K562 (cell line): ENCODE data around the gene PTPRE. TPM values are rescaled to one million over a fixed set of nuclear protein-coding genes. Genes with fewer than 3 reads are reported as not detected.

Experiments
- ATAC-seq: fragments of 200-7000 bp; cut with Tn5 transposase; 3 replicates; pipeline ENCODE4 v1.9.1; 2020; ENCODE audit warnings: moderate library complexity
- BruUV-seq: library from RNA; stranded (reverse); fragments of 400-500 nt; replicated peaks from 2 replicates; lab custom pipeline; 2021; lab: Mats Ljungman, UMichigan
- CTCF ChIA-PET: fragments of 300-600 bp; formaldehyde crosslinking; extraction: SDS; loops from one replicate; lab custom pipeline; 2021; ENCODE audit warnings: low intra/inter-chr PET ratio; lab: Yijun Ruan, JAX
- POLR2A ChIA-PET: fragments of 300-600, 350-650 bp; sonication (Branson Sonifier 250); formaldehyde crosslinking; extraction: SDS; loops from one replicate; lab custom pipeline; 2021; ENCODE audit warnings: antibody characterized with exemption, inconsistent platforms; lab: Yijun Ruan, JAX
- DNase-seq, 4 experiments: peaks; one replicate each; pipeline versions ENCODE4 v3.0.0 to v3.0.0-alpha.2; 2011 to 2018; ENCODE audit warnings: low spot score in 3 of 4, mixed read lengths in 3 of 4; ENCODE audit errors: extremely low read depth in 1 of 4
- FAIRE-seq: peaks from 2 replicates; lab custom pipeline; 2011; peaks lifted over from hg19 to GRCh38; lab: Jason Lieb, UNC
- H2AFZ ChIP-seq: 2 replicates; pipeline ENCODE4 v1.6.0; 2011; ENCODE audit warnings: low read depth, low read length, control low read depth, inconsistent platforms
- H3K27ac ChIP-seq: fragments of 200-600 bp; 3 replicates; pipeline ENCODE4 v1.8.0; 2011; ENCODE audit warnings: low read depth, mild to moderate bottlenecking, control low read depth, inconsistent platforms, low read length, moderate library complexity, mixed read lengths; ENCODE audit errors: extremely low read depth
- H3K27me3 ChIP-seq, 2 experiments: fragments of 300-600 bp in 1 of 2; 2 replicates in 1 of 2; 3 replicates in 1 of 2; pipeline versions ENCODE4 v1.6.0 to v1.8.0; 2011; ENCODE audit warnings: inconsistent platforms in 2 of 2, low read length in 2 of 2, mild to moderate bottlenecking in 1 of 2, mixed read lengths in 1 of 2, moderate library complexity in 1 of 2; ENCODE audit not compliant: control insufficient read depth in 2 of 2, insufficient read depth in 2 of 2
- H3K36me3 ChIP-seq: fragments of 300-600 bp; 3 replicates; pipeline ENCODE4 v1.8.0; 2011; ENCODE audit warnings: mild to moderate bottlenecking, low read length, inconsistent platforms; ENCODE audit not compliant: control insufficient read depth, insufficient read depth
- H3K4me1 ChIP-seq, 2 experiments: fragments of 200-600 bp in 1 of 2; replicated peaks in 1 of 2; 2 replicates in 1 of 2; 3 replicates in 1 of 2; pipeline versions ENCODE4 v1.5.1 to v1.8.0; 2011; ENCODE audit warnings: inconsistent platforms in 2 of 2, low read length in 2 of 2, mild to moderate bottlenecking in 1 of 2, mixed read lengths in 1 of 2, moderate library complexity in 1 of 2; ENCODE audit not compliant: control insufficient read depth in 2 of 2, insufficient read depth in 2 of 2
- H3K4me2 ChIP-seq: 2 replicates; pipeline ENCODE4 v1.6.1; 2011; ENCODE audit warnings: low read length, control low read depth, inconsistent platforms, mixed read lengths; ENCODE audit not compliant: insufficient read depth
- H3K4me3 ChIP-seq: fragments of 200-600 bp; sonication (generic), shearing (Covaris generic); 2 replicates; pipeline ENCODE4 v1.5.1; 2016; ENCODE audit warnings: control low read depth, inconsistent platforms
- H3K79me2 ChIP-seq: fragments of 200-600 bp; 3 replicates; pipeline ENCODE4 v1.8.0; 2011; ENCODE audit warnings: low read length, inconsistent platforms; ENCODE audit not compliant: control insufficient read depth, insufficient read depth
- H3K9ac ChIP-seq, 2 experiments: 2 replicates each; pipeline versions ENCODE4 v1.6.0 to v1.6.1; 2011; ENCODE audit warnings: low read depth in 2 of 2, low read length in 2 of 2, control low read depth in 1 of 2, inconsistent platforms in 1 of 2, mild to moderate bottlenecking in 1 of 2, mixed read lengths in 1 of 2; ENCODE audit not compliant: insufficient read depth in 1 of 2
- H3K9me1 ChIP-seq: one replicate; pipeline ENCODE4 v1.6.0; 2011; ENCODE audit warnings: inconsistent platforms, mild to moderate bottlenecking, low read length, moderate library complexity; ENCODE audit not compliant: control insufficient read depth, insufficient read depth
- H3K9me3 ChIP-seq: replicated peaks from 2 replicates; pipeline ENCODE4 v1.5.1; 2011; ENCODE audit warnings: low read depth, low read length, inconsistent platforms; ENCODE audit not compliant: control insufficient read depth, insufficient read depth
- H4K20me1 ChIP-seq: replicated peaks from 2 replicates; pipeline ENCODE4 v1.6.1; 2011; ENCODE audit warnings: low read length, inconsistent platforms, mixed read lengths; ENCODE audit not compliant: control insufficient read depth, insufficient read depth
- ARID1B ChIP-seq: fragments of 450-650 bp; IDR thresholded peaks from 2 replicates; pipeline ENCODE4 v1.6.1; 2016; ENCODE audit warnings: antibody characterized with exemption, mild to moderate bottlenecking, inconsistent platforms
- C11orf30 ChIP-seq: fragments of 450-650 bp; IDR thresholded peaks from 2 replicates; pipeline ENCODE4 v1.6.1; 2016; ENCODE audit warnings: low read depth, mild to moderate bottlenecking
- CHD1 ChIP-seq: fragments of 200-600 bp; sonication (generic); IDR thresholded peaks from one replicate; pipeline ENCODE4 v1.6.1; 2012; ENCODE audit warnings: mild to moderate bottlenecking, moderate library complexity, low read length, inconsistent platforms
- DDX20 ChIP-seq: fragments of 450-650 bp; IDR thresholded peaks from 2 replicates; pipeline ENCODE4 v1.6.1; 2016; ENCODE audit warnings: missing genetic modification characterization, low read depth, mild to moderate bottlenecking, missing compliant biosample characterization, moderate library complexity
- E2F6 ChIP-seq, 2 experiments: IDR thresholded peaks; 2 replicates each; pipeline ENCODE4 v1.6.1; 2011; ENCODE audit warnings: borderline replicate concordance in 1 of 2, control low read depth in 1 of 2, low read depth in 1 of 2, low read length in 1 of 2, mild to moderate bottlenecking in 1 of 2, mixed read lengths in 1 of 2, moderate library complexity in 1 of 2; ENCODE audit not compliant: insufficient read depth in 1 of 2, insufficient read length in 1 of 2, poor library complexity in 1 of 2, severe bottlenecking in 1 of 2; ENCODE audit errors: extremely low read depth in 1 of 2
- E2F8 ChIP-seq: fragments of 450-650 bp; IDR thresholded peaks from 2 replicates; pipeline ENCODE4 v1.7.1; 2018; ENCODE audit warnings: mild to moderate bottlenecking, low read depth; ENCODE audit not compliant: partially characterized antibody
- EP400 ChIP-seq: fragments of 450-650 bp; IDR thresholded peaks from 2 replicates; pipeline ENCODE4 v1.6.1; 2017; ENCODE audit warnings: antibody characterized with exemption, mild to moderate bottlenecking, moderate library complexity
- MBD1 ChIP-seq: fragments of 250-450 bp; sonication (Bioruptor Pico); IDR thresholded peaks from 2 replicates; pipeline ENCODE4 v1.8.0; 2022; ENCODE audit warnings: inconsistent platforms
- RAD21 ChIP-seq, 2 experiments: fragments of 250-450 bp in 1 of 2; fragments of 450-650 bp in 1 of 2; sonication (Bioruptor Pico) in 1 of 2; formaldehyde crosslinking in 1 of 2; IDR thresholded peaks in 1 of 2; conservative IDR thresholded peaks in 1 of 2; 2 replicates each; pipeline versions ENCODE4 v1.4.0 to v1.8.0; 2020 to 2022; ENCODE audit warnings: mild to moderate bottlenecking in 2 of 2, moderate library complexity in 1 of 2
- RHOXF2B ChIP-seq: fragments of 250-450 bp; sonication (Bioruptor Pico); conservative IDR thresholded peaks from 2 replicates; pipeline ENCODE4 v1.5.1; 2021
- SMAD2 ChIP-seq: fragments of 150-350 bp; IDR thresholded peaks from 2 replicates; pipeline ENCODE4 v1.6.1; 2014; ENCODE audit warnings: low read depth, mild to moderate bottlenecking, low read length
- SUPT5H ChIP-seq: fragments of 450-650 bp; IDR thresholded peaks from 2 replicates; pipeline ENCODE4 v1.6.1; 2016
- TAL1 ChIP-seq: fragments of 450-650 bp; IDR thresholded peaks from 2 replicates; pipeline ENCODE4 v1.6.1; 2016; ENCODE audit warnings: mild to moderate bottlenecking
- TEAD1 ChIP-seq, 2 experiments: fragments of 450-650 bp in 1 of 2; sonication (generic) in 1 of 2; formaldehyde crosslinking; IDR thresholded peaks; 2 replicates each; pipeline versions ENCODE4 v1.4.0 to v1.8.0; 2020 to 2022; ENCODE audit warnings: mild to moderate bottlenecking in 2 of 2, missing genetic modification reagents in 1 of 2
- VEZF1 ChIP-seq: fragments of 200-800 bp; sonication (Bioruptor generic); IDR thresholded peaks from 2 replicates; pipeline ENCODE4 v1.6.1; 2017; ENCODE audit warnings: missing genetic modification characterization, missing compliant biosample characterization
- ZNF232 ChIP-seq: sonication (generic); formaldehyde crosslinking; IDR thresholded peaks from 2 replicates; pipeline ENCODE4 v1.8.0; 2022; ENCODE audit warnings: mild to moderate bottlenecking, missing genetic modification reagents
- WGBS: fragments of 100-300 bp; shearing (Covaris generic); methylation state at CpG from one replicate; pipeline ENCODE4 v1.1.6; 2016; ENCODE audit warnings: low coverage, mixed read lengths; ENCODE audit not compliant: insufficient coverage; ENCODE audit errors: missing lambda C conversion rate; 5-methylcytosine and 5-hydroxymethylcytosine counted together
- in situ Hi-C: fragments of 300-500 bp; cut with MboI; formaldehyde crosslinking; loops from 4 replicates; pipeline ENCODE4 v1.15.0; 2018; ENCODE audit warnings: inconsistent platforms, mixed read lengths
- intact Hi-C: fragments of 100-400 bp; cut with micrococcal nuclease; formaldehyde crosslinking; loops from 2 replicates; pipeline ENCODE4 v1.14.2; 2022
- polyA plus RNA-seq, 8 experiments: library from polyadenylated mRNA; depleted of rRNA in 4 of 8; stranded (reverse) in 5 of 8; unstranded in 3 of 8; fragments of >200 nt; fragmentation: Nextera tagmentation in 2 of 8; fragmentation: Illumina TruSeq in 1 of 8; extraction: Ambion mirVana in 2 of 8; extraction: Trizol in 1 of 8; gene quantifications; 2 replicates each; pipeline versions ENCODE4 v1.2.1 to v1.2.3, GENCODE V29; 2011 to 2014; ENCODE audit warnings: inconsistent platforms in 1 of 8, missing spikeins in 1 of 8
- total RNA-seq, 7 experiments: library from RNA; depleted of rRNA in 6 of 7; stranded (reverse); fragments of >200 nt in 6 of 7; fragmentation: Illumina TruSeq in 2 of 7; extraction: Trizol in 2 of 7; gene quantifications; 2 replicates each; pipeline versions ENCODE4 v1.2.1 to v1.2.3, GENCODE V29; 2011 to 2021; ENCODE audit warnings: low replicate concordance in 1 of 7

Gene PTPRE
- total and polyA plus RNA-seq, 9 of the 15 experiments (the other 6 are each of a cell fraction or from before 2014, with no cell fraction given), result 0.01 to 0.13 (median 0.04) TPM; not detected in 4

GRCh38 chr10:128109707-128110106 lies 202.8 kb downstream of the PTPRE start:
- ATAC-seq, result no peak
- H3K9me1 ChIP-seq, result no peaks in the 10 kb centered on the region
- no peak overlapping the region for H3K4me2 ChIP-seq
- no peak for FAIRE-seq
- H3K79me2 ChIP-seq, result no peaks in the 10 kb centered on the region; the same call in 1 of the 3 replicates
- no peak for DNase-seq
- H3K4me3 ChIP-seq, result no peak overlapping the region
- no peak overlapping the region for H3K9ac ChIP-seq
- ChIA-PET POLR2A (no interaction called here), CTCF (no interaction called here)
- no peaks in the 10 kb centered on the region; the same call in 1 of the 2 replicates for H4K20me1 ChIP-seq
- H3K9me3 ChIP-seq, result no peaks in the 10 kb centered on the region
- WGBS, result 94% methylated on average over 4 of the region's 4 CpGs
- BruUV-seq, result no TSS peak
- H3K27me3 ChIP-seq, result no peaks in the 10 kb centered on the region
- H2AFZ ChIP-seq, result no peak overlapping the region
- H3K4me1 ChIP-seq, result no peaks in the 10 kb centered on the region
- in situ Hi-C loops (no loop called here), intact Hi-C loops (no loop called here)
- H3K27ac ChIP-seq, result no peak overlapping the region
- H3K36me3 ChIP-seq, result peaks cover 99% of the 10 kb centered on the region
- TF ChIP-seq RHOXF2B (CRISPR knock-in tag) (no peak), RAD21 (CRISPR knock-in tag; conservative IDR thresholded peaks at IDR 0.05 in 1 of 2, IDR thresholded peaks at IDR 0.05 in 1 of 2) (no peak), ZNF232 (CRISPR knock-in tag) (no peak), C11orf30 (no peak), CHD1 (no peak), TAL1 (no peak), VEZF1 (CRISPR knock-in tag) (no peak), E2F6 (IDR thresholded peaks at IDR 0.05; ENCODE audit: borderline replicate concordance in 1 of 2, extremely low read depth in 1 of 2, insufficient read depth in 1 of 2, insufficient read length in 1 of 2, low read depth in 1 of 2, low read length in 1 of 2, poor library complexity in 1 of 2, severe bottlenecking in 1 of 2) (no peak), E2F8 (no peak), SMAD2 (no peak), ARID1B (no peak), SUPT5H (no peak), TEAD1 (CRISPR knock-in tag; IDR thresholded peaks at IDR 0.05) (no peak), MBD1 (no peak), DDX20 (tag) (no peak), EP400 (no peak)
